Upper lobe of left lung (tissue), 6 donors: ENCODE results near the gene SMPD1. TPM values are rescaled to one million over a fixed set of nuclear protein-coding genes. Genes with fewer than 3 reads are reported as not detected.
A peak's percentile ranks its signal among the peaks of the same experiment; 100 is the strongest.

Experiments used
- ATAC-seq, 2 donors: fragments of 200-7000 bp; cut with Tn5 transposase; one replicate each; pipeline ENCODE4 v1.9.1; 2022; ENCODE audit warnings: mild to moderate bottlenecking in 2 of 2, moderate library complexity in 2 of 2; ENCODE audit not compliant: low FRiP score in 2 of 2
- DNase-seq, 2 donors: peaks; one replicate each; pipeline ENCODE4 v3.0.0-alpha.2; 2019 to 2020
- H3K27ac ChIP-seq, 4 donors: fragments of 200-600 bp; sonication (generic); one replicate each; pipeline ENCODE4 v1.5.1; 2016 to 2019
- H3K27me3 ChIP-seq, 4 donors: fragments of 200-600 bp; sonication (generic); one replicate each; pipeline ENCODE4 v1.5.1; 2017 to 2019
- H3K36me3 ChIP-seq, 4 donors: fragments of 200-600 bp; sonication (generic); one replicate each; pipeline ENCODE4 v1.5.1; 2016 to 2019
- H3K4me1 ChIP-seq, 4 donors: fragments of 200-600 bp; sonication (generic); one replicate each; pipeline ENCODE4 v1.5.1; 2018 to 2019
- H3K4me3 ChIP-seq, 4 donors: fragments of 200-600 bp; sonication (generic); one replicate each; pipeline ENCODE4 v1.5.1; 2017 to 2019; ENCODE audit warnings: mild to moderate bottlenecking in 2 of 4, moderate library complexity in 1 of 4
- H3K9me3 ChIP-seq, 4 donors: fragments of 200-600 bp; sonication (generic); one replicate each; pipeline ENCODE4 v1.5.1; 2018 to 2019
- EP300 ChIP-seq, 4 donors: sonication (generic); formaldehyde crosslinking; IDR thresholded peaks; one replicate each; pipeline ENCODE4 v1.5.1; 2017; ENCODE audit warnings: antibody characterized with exemption in 4 of 4, control low read depth in 2 of 4
- POLR2A ChIP-seq, 4 donors: fragments of 450-650 bp; IDR thresholded peaks; one replicate each; pipeline ENCODE4 v1.5.1; 2016 to 2017; ENCODE audit warnings: antibody characterized with exemption in 4 of 4, mild to moderate bottlenecking in 2 of 4
- POLR2AphosphoS5 ChIP-seq, 2 donors: sonication (generic); formaldehyde crosslinking; IDR thresholded peaks; one replicate each; pipeline ENCODE4 v1.5.1; 2017; ENCODE audit warnings: antibody characterized with exemption in 2 of 2
- WGBS, 2 donors: methylation state at CpG; one replicate each; pipeline ENCODE4 v1.1.5; 2017 to 2018; 5-methylcytosine and 5-hydroxymethylcytosine counted together
- total RNA-seq, 6 donors: library from RNA; depleted of rRNA in 4 of 6; stranded (reverse); fragments of >200 nt in 4 of 6; gene quantifications; one replicate each; pipeline versions ENCODE4 v1.1.0 to v1.2.1, GENCODE V29; 2016 to 2021
- TF ChIP-seq, protein P1 (sequence below), 6 experiments: fragments of 450-650 bp in 4 of 6; fragments of 200-600 bp in 2 of 6; sonication (generic) in 2 of 6; IDR thresholded peaks; one replicate each; pipeline ENCODE4 v1.5.1; 2016 to 2019; ENCODE audit warnings: antibody characterized with exemption in 6 of 6
- donor health status: DM: no; HTN: no; CAD: no; lungs with moderate emphysema.
- donor health status: DM: no; HTN: yes; CAD: no; lungs with severe emphysema.

The SMPD1 gene
- total RNA-seq, 6 donors from 2014 or later = 25.3 to 62.9 (median 53.9) TPM

- no peaks in the 10 kb centered on the region for H3K9me3 ChIP-seq
- 85 to 87% methylated on average over 6 of the region's 6 CpGs for WGBS, 2 donors
Observed at GRCh38 chr11:6371825-6372224, 18.4 kb upstream of the SMPD1 start.

GRCh38 chr11:6377902-6378639 is 12.2 kb upstream of the SMPD1 start:
- Histone ChIP-seq H3K36me3 (no peaks in the 10 kb centered on the region), H3K27me3 (no peaks in the 10 kb centered on the region), H3K4me3 (no peak overlapping the region), H3K9me3 (no peaks in the 10 kb centered on the region), H3K27ac (peak overlapping the region; percentile 15 to 56 (median 40)), H3K4me1 (peaks cover 0 to 16% (median 9%) of the 10 kb centered on the region in 4 donors)
- 18 to 31% methylated on average over 4 of the region's 4 CpGs for WGBS, 2 donors
- ATAC-seq = peak in 1 of 2 donors; percentile 57
- TF ChIP-seq POLR2A (IDR thresholded peaks at IDR 0.05) = no peak
- TF ChIP-seq POLR2AphosphoS5 (IDR thresholded peaks at IDR 0.05) = no peak
- DNase-seq = no peak

More at GRCh38 chr11:6371825-6372224, 18.4 kb upstream of the SMPD1 start:
- H3K36me3 ChIP-seq = no peaks in the 10 kb centered on the region
- H3K27ac ChIP-seq = no peak overlapping the region
- H3K4me3 ChIP-seq = no peak overlapping the region
- no peaks in the 10 kb centered on the region for H3K27me3 ChIP-seq
- DNase-seq = no peak
- H3K4me1 ChIP-seq = no peaks in the 10 kb centered on the region
- no peak for ATAC-seq
- no peak for TF ChIP-seq POLR2A (IDR thresholded peaks at IDR 0.05)
- TF ChIP-seq POLR2AphosphoS5 (IDR thresholded peaks at IDR 0.05) = no peak
- TF ChIP-seq, protein P1, sequence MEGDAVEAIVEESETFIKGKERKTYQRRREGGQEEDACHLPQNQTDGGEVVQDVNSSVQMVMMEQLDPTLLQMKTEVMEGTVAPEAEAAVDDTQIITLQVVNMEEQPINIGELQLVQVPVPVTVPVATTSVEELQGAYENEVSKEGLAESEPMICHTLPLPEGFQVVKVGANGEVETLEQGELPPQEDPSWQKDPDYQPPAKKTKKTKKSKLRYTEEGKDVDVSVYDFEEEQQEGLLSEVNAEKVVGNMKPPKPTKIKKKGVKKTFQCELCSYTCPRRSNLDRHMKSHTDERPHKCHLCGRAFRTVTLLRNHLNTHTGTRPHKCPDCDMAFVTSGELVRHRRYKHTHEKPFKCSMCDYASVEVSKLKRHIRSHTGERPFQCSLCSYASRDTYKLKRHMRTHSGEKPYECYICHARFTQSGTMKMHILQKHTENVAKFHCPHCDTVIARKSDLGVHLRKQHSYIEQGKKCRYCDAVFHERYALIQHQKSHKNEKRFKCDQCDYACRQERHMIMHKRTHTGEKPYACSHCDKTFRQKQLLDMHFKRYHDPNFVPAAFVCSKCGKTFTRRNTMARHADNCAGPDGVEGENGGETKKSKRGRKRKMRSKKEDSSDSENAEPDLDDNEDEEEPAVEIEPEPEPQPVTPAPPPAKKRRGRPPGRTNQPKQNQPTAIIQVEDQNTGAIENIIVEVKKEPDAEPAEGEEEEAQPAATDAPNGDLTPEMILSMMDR (IDR thresholded peaks at IDR 0.05) = no peak
- no peak for TF ChIP-seq EP300 (IDR thresholded peaks at IDR 0.05)

DNA sequence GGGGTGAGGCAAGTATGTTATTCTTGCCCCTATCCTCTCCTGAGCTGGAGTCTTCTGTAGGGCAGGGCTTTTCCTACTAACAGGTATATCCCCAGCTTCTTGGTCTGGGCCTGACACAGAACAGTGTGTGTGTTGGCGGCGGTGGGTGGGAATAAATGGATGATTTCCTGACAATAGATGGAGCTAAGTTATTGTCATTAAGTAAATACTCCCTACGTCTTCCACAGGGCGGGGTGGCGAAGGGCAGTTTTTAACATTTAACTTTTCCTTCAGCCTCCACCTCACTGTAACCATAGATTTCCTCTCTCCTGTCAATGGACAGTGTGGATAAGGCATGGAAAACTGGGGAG is 11.7 kb upstream of the SMPD1 start:
- H3K4me3 ChIP-seq = no peak overlapping the region
- DNase-seq (no peak), ATAC-seq (no peak)
- WGBS, 2 donors = 57 to 72% methylated on average over 5 of the region's 5 CpGs
- H3K36me3 ChIP-seq = no peaks in the 10 kb centered on the region
- peaks cover 0 to 16% (median 9%) of the 10 kb centered on the region in 4 donors for H3K4me1 ChIP-seq
- H3K27me3 ChIP-seq = no peaks in the 10 kb centered on the region
- H3K27ac ChIP-seq = peak overlapping the region; percentile 15 to 56 (median 40)
- no peak for TF ChIP-seq EP300 (IDR thresholded peaks at IDR 0.05)
- TF ChIP-seq POLR2AphosphoS5 (IDR thresholded peaks at IDR 0.05) = no peak
- TF ChIP-seq POLR2A (IDR thresholded peaks at IDR 0.05) = no peak
- TF ChIP-seq, protein P1 (IDR thresholded peaks at IDR 0.05) = no peak
- H3K9me3 ChIP-seq = no peaks in the 10 kb centered on the region

- 93 to 97% methylated on average over 7 of the region's 7 CpGs for WGBS, 2 donors
Observed at GRCh38 chr11:6385046-6385777, 5.1 kb upstream of the SMPD1 start.

More at GRCh38 chr11:6385046-6385777, 5.1 kb upstream of the SMPD1 start:
- no peaks in the 10 kb centered on the region for H3K27me3 ChIP-seq
- peaks cover 16 to 26% (median 19%) of the 10 kb centered on the region in 4 donors for H3K4me1 ChIP-seq
- H3K4me3 ChIP-seq = no peak overlapping the region
- DNase-seq = no peak
- H3K9me3 ChIP-seq = no peaks in the 10 kb centered on the region
- no peaks in the 10 kb centered on the region for H3K36me3 ChIP-seq
- no peak for ATAC-seq
- TF ChIP-seq, protein P1 (IDR thresholded peaks at IDR 0.05) = no peak
- no peak for TF ChIP-seq POLR2A (IDR thresholded peaks at IDR 0.05)
- TF ChIP-seq EP300 (IDR thresholded peaks at IDR 0.05) = no peak
- no peak for TF ChIP-seq POLR2AphosphoS5 (IDR thresholded peaks at IDR 0.05)
- H3K27ac ChIP-seq = no peak overlapping the region
